Lung (tissue), 12 donors: ENCODE measurements around the gene S100A8. TPM values are rescaled to one million over a fixed set of nuclear protein-coding genes. Genes with fewer than 3 reads are reported as not detected.

ENCODE experiments used
- ATAC-seq: fragments of 200-7000 bp; cut with Tn5 transposase; one replicate; pipeline ENCODE4 v1.9.1; 2020; ENCODE audit warnings: moderate number of reproducible peaks; ENCODE audit not compliant: insufficient read depth, low FRiP score
- DNase-seq, 3 donors: peaks; one replicate each; pipeline ENCODE4 v3.0.0-alpha.2; 2013 to 2017
- H3K27ac ChIP-seq, 2 donors: one replicate each; pipeline ENCODE4 v1.5.1; 2013; ENCODE audit warnings: mild to moderate bottlenecking in 2 of 2, moderate library complexity in 2 of 2, control low read depth in 1 of 2, inconsistent platforms in 1 of 2, low read depth in 1 of 2, low read length in 1 of 2
- H3K27me3 ChIP-seq, 3 donors: one replicate each; pipeline ENCODE4 v1.5.1; 2013; ENCODE audit warnings: low read length in 2 of 3; ENCODE audit not compliant: control insufficient read depth in 3 of 3, insufficient read depth in 3 of 3
- H3K36me3 ChIP-seq, 4 donors: one replicate each; pipeline ENCODE4 v1.5.1; 2013; ENCODE audit warnings: low read length in 4 of 4, mild to moderate bottlenecking in 1 of 4, moderate library complexity in 1 of 4; ENCODE audit not compliant: control insufficient read depth in 4 of 4, insufficient read depth in 4 of 4
- H3K4me1 ChIP-seq, 5 donors: one replicate each; pipeline ENCODE4 v1.5.1; 2013; ENCODE audit warnings: low read length in 5 of 5, mild to moderate bottlenecking in 2 of 5, moderate library complexity in 1 of 5; ENCODE audit not compliant: control insufficient read depth in 5 of 5, insufficient read depth in 5 of 5
- H3K4me3 ChIP-seq: one replicate; pipeline ENCODE4 v1.5.1; 2013; ENCODE audit warnings: mild to moderate bottlenecking, control low read depth, moderate library complexity
- H3K9ac ChIP-seq, 2 donors: one replicate each; pipeline ENCODE4 v1.5.1; 2013; ENCODE audit warnings: low read length in 2 of 2, control low read depth in 1 of 2; ENCODE audit not compliant: insufficient read depth in 1 of 2
- H3K9me3 ChIP-seq, 4 donors: one replicate each; pipeline ENCODE4 v1.5.1; 2013; ENCODE audit warnings: low read length in 3 of 4, mild to moderate bottlenecking in 1 of 4, moderate library complexity in 1 of 4; ENCODE audit not compliant: control insufficient read depth in 4 of 4, insufficient read depth in 3 of 4
- CTCF ChIP-seq: IDR thresholded peaks from 2 replicates; pipeline ENCODE4 v1.5.1; 2012; ENCODE audit warnings: mild to moderate bottlenecking; ENCODE audit errors: control extremely low read depth, extremely low read depth
- WGBS, 2 donors: extraction: QIAGEN DNeasy Blood & Tissue Kit; methylation state at CpG; one replicate each; pipeline ENCODE4 v1.1.7; 2013; 5-methylcytosine and 5-hydroxymethylcytosine counted together
- polyA plus RNA-seq, 2 donors: library from polyadenylated mRNA; stranded (reverse); fragments of 200-250 nt; gene quantifications; one replicate each; pipeline ENCODE4 v1.2.1, GENCODE V29; 2013
- total RNA-seq, 2 donors: library from RNA; depleted of rRNA in 1 of 2; stranded (reverse); fragments of >200 nt in 1 of 2; gene quantifications; one replicate each; pipeline ENCODE4 v1.2.1, GENCODE V29; 2014 to 2021
- donor health status: control.
- donor health status: control.
- donor health status: Bipolar disorder and iron deficiency.
- donor health status: healthy.
- donor health status: DM: yes; HTN: yes; CAD: no.

S100A8 gene
- total and polyA plus RNA-seq, 4 donors: 69.8 to 6,695 (median 589) TPM

- no peak overlapping the region for H3K27ac ChIP-seq
Measured at GRCh38 chr1:153404086-153404635, 13.3 kb upstream of the S100A8 start.

GRCh38 chr1:153403421-153404085 is 12.7 kb upstream of the S100A8 start:
- TF ChIP-seq CTCF: no peak
- H3K27me3 ChIP-seq: peaks cover 0 to 2% (median 0%) of the 10 kb centered on the region in 3 donors
- DNase-seq: no peak
- WGBS, 2 donors: 59 to 78% methylated on average over 11 of the region's 11 CpGs
- H3K4me1 ChIP-seq: no peaks in the 10 kb centered on the region
- H3K36me3 ChIP-seq: no peaks in the 10 kb centered on the region
- no peak overlapping the region for H3K9ac ChIP-seq
- ATAC-seq: no peak
- no peak overlapping the region for H3K27ac ChIP-seq
- H3K4me3 ChIP-seq: no peak overlapping the region
- peaks cover 0 to 3% (median 0%) of the 10 kb centered on the region in 4 donors for H3K9me3 ChIP-seq

More at GRCh38 chr1:153404086-153404635, 13.3 kb upstream of the S100A8 start:
- TF ChIP-seq CTCF: no peak
- ATAC-seq (no peak), DNase-seq (no peak)
- no peak overlapping the region for H3K9ac ChIP-seq
- H3K4me1 ChIP-seq: no peaks in the 10 kb centered on the region
- WGBS, 2 donors: 77 to 80% methylated on average over 7 of the region's 7 CpGs
- H3K27me3 ChIP-seq: peaks cover 0 to 2% (median 0%) of the 10 kb centered on the region in 3 donors
- peaks cover 0 to 3% (median 0%) of the 10 kb centered on the region in 4 donors for H3K9me3 ChIP-seq
- H3K36me3 ChIP-seq: no peaks in the 10 kb centered on the region
- H3K4me3 ChIP-seq: no peak overlapping the region

GRCh38 chr1:153402226-153402625 is 11.4 kb upstream of the S100A8 start:
- no peaks in the 10 kb centered on the region for H3K4me1 ChIP-seq
- no peak overlapping the region for H3K27ac ChIP-seq
- H3K4me3 ChIP-seq: no peak overlapping the region
- no peak overlapping the region for H3K9ac ChIP-seq
- H3K27me3 ChIP-seq: peaks cover 0 to 2% (median 0%) of the 10 kb centered on the region in 3 donors
- no peaks in the 10 kb centered on the region for H3K36me3 ChIP-seq
- DNase-seq (no peak), ATAC-seq (no peak)
- 64 to 77% methylated on average over 2 of the region's 2 CpGs for WGBS, 2 donors
- peaks cover 0 to 2% (median 0%) of the 10 kb centered on the region in 4 donors for H3K9me3 ChIP-seq
- no peak for TF ChIP-seq CTCF
